ENCODE results near the gene SYPL1.

- TF ChIP-seq CTCF (IDR thresholded peaks at IDR 0.05) (no peak), POLR2A (IDR thresholded peaks at IDR 0.05) (no peak)
Measured at GRCh38 chr7:106069471-106070200, 42.5 kb downstream of the SYPL1 start.

Measured in stomach (tissue), 4 donors.